Kidney tubule cell (primary cell): ENCODE results near the gene PIGC.
A peak's percentile ranks its signal among the peaks of the same experiment; 100 is the strongest.

Experiments used
- DNase-seq: peaks from one replicate; pipeline ENCODE4 v3.0.0-alpha.2; 2018; ENCODE audit warnings: low spot score

PIGC gene

DNA sequence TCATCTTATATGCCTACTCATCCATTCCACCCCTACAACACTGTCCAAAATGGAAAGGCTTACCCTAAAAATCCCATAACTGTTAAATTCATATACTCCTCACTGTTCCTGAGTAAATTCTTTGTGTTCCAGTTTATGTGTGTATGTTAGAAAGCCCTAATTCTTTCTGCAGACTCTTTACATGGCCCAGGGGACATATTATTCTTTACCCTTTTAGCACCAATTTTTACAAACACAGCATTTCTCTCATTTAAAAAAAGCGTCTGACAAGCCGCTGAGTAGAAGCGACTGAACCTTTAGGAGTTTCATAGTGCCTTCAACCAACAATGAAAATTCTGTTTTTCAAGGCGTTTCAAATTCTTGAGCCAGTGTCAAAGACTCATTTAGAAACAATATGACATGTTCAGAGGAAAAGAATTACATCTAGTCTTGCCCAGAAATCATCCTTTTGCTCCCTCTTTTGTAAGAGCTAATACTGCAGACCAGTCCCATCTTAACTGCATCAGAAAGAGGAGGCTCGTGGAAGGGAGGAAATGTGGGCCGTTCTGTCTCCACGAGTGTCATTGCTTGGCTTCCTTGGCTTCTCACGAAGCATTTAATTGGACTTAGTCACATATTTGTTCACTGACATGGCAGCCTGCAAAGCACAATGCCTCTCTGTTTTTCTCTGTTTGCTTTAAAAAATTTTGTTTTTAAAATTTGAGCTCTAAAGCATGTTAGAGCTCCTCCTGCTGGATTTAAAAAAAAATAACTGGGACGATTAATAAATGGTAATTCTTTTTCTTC is 44.7 kb downstream of the PIGC start:
- DNase-seq = peak; percentile 94

- no peak for DNase-seq
Measured at GRCh38 chr1:172398193-172398592, 45.7 kb downstream of the PIGC start.

DNA sequence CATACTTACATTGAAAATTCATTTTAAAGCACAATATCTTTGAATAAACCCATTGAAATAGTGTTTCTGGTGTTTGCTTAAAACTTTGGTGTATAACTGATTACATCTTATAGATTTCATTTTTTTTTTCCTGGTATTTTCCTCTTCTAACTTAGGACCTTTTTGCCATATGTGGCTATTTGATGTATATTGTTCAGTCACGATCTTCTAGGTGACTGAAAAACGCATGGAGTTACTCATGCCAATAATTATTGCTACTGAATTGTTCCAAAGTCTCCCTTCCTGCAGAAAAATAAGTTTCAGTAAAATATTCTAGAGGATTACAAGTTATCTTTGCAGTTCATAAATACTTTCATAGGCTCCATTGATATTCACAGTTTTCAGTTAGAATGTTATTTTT is 46.2 kb downstream of the PIGC start:
- DNase-seq = no peak

- peak; percentile 37 for DNase-seq
Measured at GRCh38 chr1:172397221-172397620, 46.6 kb downstream of the PIGC start.

DNA sequence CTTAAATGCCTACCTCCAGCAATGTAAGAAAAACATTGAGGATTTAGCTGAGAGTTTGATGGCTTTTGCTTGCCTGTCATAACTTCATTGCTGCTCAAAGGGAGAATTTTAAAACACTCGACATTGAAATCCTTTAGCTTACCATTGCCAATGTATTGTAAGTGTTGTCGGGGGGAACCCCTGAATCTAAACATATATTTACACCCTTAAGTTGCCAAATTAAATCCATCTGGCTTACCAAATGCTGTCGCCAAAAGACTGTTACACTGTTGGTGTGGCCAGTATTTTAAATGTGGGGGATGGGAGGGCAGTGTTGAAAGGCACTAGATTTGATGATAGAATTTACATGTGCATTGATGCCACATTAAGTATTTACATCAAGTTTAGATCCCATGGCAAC is 48.3 kb downstream of the PIGC start:
- no peak for DNase-seq

DNA sequence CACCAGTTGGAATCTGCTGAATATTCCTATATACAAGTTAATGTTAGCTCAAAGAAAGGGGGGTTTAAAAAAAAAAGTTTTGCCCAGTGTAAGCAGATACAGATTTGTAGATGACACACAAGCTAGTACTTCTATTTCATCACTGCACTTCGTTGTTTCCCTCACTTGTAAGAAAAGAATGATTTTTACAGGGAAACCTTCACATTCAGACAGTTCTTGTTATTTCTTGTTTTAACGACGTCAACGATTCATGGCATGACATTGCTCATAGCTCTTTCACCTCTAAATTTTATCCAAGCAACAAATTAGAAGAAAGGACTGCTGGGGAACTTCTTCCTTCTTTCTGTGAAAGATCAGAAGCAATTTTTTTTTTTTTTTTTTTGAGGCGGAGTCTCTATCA is 49.1 kb downstream of the PIGC start:
- no peak for DNase-seq

GRCh38 chr1:172394141-172394751 is 49.6 kb downstream of the PIGC start:
- peak; percentile 64 for DNase-seq

GRCh38 chr1:172393354-172393753 is 50.5 kb downstream of the PIGC start:
- DNase-seq = no peak

- DNase-seq = no peak
Measured at GRCh38 chr1:172391976-172392375, 51.9 kb downstream of the PIGC start.
